ENCODE results near the gene TMEM26.

The TMEM26 gene

GRCh38 chr10:61452655-61453641 lies at the start of gene TMEM26:
TMEM26 (minus strand) TSS chr10:61453381; CDS start chr10:61453081, 300 bp downstream.
- DNase-seq, result no peak

- DNase-seq, result no peak
Observed at GRCh38 chr10:61500460-61500859, 47.3 kb upstream of the TMEM26 start.

DNA sequence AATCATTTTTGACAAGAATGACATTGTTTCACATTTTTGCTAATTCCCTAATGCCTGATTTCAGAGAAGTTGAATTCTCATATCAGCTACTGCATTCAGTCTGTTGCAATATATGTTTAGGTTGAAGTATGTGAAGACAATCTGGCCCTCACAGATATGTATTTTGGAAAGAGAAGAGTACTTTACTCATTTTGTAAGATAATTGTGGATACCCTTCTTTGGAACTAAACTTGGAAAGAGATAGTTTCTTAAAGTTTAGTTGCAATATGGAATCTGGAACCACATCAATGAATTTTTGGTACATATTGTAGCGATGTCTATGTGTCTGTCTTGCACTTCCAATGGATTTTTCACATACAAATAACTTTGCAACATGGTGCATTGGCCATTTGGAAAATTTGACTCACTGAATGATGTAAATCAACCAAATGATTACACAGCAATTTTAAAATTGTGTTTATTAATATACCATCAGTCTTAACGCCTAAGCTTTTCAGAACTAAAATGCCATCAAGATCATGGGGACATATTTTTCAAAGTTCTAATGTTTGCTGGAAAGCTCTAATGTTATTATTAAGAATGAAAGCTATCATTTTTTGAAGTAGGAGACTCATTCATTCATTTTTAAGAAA lies 39.3 kb upstream of the TMEM26 start:
- no peak for DNase-seq

DNA sequence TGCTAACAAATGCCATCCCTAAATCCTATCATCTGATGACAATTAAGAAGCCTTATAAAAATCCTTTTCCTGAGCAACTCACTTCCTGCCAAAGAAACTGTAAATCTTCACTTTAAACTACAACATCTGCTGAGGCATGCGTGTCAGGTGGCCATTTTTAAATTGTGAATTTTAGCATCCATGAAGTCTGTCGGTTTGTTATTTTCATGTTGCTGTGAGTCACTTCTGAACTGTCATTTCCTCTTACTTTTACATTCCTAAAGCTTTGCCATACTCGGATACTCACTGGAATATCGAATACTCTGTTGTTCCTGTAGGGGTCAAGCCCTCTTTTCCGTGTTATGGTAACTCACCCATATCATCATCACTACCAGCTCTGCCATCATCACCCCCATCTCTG lies 34.3 kb upstream of the TMEM26 start:
- DNase-seq, result no peak

DNA sequence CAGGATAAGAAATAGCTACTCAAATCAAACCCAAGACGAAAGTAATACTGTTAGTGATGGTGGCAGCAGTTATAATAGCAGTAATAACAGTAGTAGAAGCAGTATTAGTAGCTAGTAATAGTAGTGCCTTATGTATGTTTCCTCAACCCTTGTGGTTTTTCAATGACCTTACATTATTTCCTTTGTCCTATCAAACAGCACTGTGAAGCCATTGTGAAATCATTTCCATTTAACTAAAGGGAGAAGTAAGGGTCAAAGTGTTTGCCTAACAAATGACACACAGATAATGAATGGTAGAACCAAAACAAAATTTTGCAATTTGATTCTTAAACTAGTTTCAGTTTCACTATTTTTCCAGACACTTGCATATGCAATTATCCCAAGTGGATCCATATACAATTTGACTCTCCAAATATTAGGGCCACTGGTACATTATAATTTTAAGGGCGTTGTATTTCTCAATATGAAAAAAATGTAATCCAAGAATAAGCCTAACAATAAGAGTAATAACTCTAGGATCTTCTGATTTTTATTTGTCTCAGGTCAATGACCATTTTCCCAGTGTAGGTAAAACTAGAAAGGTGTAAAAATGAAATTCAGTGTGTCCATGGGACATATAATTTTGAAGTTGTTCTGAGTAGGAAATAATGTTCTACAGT lies 33.7 kb upstream of the TMEM26 start:
- DNase-seq, result no peak

- DNase-seq, result no peak
Observed at GRCh38 chr10:61486251-61486650, 33.1 kb upstream of the TMEM26 start.

- no peak for DNase-seq
Observed at GRCh38 chr10:61481597-61481996, 28.4 kb upstream of the TMEM26 start.

GRCh38 chr10:61480208-61480607 lies 27.0 kb upstream of the TMEM26 start:
- DNase-seq, result no peak

DNA sequence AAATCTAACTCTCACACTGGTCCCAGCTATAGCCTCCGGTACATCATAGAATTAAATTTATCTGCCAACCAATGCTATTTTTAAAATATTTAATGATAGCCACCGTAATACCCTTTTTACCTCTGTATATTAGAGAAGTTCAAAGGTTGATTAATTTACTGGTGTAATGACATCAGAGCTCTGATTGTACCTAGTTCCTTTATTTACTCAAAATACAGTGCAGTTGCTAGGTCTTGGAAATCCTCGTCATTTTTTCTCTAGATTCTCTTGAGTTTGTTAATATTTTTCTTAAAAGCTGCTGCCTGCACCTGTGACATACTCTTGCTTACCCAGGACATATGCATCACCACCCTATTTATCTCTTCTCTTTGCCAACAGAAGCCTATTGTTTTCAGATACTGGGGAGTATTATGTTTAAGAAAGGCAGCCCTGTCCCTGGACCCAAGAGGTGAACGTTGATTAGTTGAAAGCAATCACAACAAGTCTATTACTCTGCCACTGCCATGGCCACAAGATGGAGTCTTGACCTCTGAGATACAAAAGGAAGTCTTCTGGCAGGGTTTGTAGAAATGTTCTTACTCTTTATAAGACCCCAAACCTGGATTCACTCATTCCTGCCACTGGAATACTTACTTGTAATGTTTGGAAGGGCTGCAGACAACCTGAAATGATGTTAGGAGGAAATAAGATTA lies 25.6 kb upstream of the TMEM26 start:
- DNase-seq, result no peak

- no peak for DNase-seq
Observed at GRCh38 chr10:61477451-61477850, 24.3 kb upstream of the TMEM26 start.

DNA sequence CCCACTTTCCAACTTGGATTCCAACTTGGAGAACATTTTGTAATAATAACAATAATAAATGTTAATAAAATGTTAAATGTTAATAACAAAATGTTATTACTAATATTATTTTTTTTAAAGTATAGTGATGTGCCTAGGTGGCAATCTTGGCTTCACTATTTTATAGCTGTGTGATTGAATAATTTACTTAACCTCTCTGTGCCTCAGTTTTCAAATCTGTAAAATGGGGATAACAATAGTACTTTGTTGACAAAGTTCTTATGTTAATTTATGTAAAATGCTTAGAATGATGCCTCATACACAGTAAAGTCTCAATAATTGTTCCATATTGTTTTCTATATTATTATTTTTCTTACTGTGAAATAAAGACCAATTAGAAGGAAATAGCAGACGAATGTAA lies 23.3 kb upstream of the TMEM26 start:
- DNase-seq, result no peak

DNA sequence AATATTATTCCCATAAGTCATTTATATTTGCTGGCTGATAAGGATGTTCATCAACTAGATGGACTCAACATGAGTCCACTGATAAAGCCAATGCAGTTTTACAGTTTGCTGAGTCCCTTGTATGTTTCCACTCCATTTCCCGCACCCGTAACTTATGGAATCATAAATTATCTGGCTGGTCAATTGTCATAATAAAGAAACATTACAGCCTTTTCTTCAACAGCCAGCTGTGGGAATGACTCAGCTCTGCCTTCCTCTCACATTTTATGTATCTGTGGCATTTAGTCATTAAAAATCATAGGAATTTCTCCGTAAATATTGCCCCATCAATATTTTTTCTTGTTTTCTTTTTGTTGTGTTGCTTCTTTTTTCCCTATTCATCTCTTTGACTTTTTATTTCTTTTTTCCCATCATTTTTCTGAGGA lies 22.3 kb upstream of the TMEM26 start:
- DNase-seq, result no peak

- DNase-seq, result no peak
Observed at GRCh38 chr10:61472090-61472674, 19.0 kb upstream of the TMEM26 start.

DNA sequence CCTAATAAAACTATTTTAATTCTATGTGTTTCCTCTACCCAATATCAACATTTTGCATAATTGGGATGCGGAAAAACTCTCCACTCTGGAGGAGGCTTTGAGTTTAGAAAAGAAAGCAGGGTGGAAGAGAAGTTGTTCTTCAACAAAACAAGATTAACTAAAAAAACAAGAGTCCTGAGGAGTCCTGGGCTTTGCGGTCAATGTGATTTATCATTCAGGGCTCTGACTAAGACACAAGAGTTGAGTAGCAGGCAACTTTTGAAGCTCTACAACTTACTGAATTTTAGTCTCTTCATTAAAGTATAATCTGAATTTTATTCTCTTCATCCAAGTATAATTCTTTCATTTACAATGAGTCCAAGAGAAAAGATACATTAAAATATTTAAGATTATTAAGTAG lies 18.3 kb upstream of the TMEM26 start:
- DNase-seq, result no peak

- no peak for DNase-seq
Observed at GRCh38 chr10:61470740-61471139, 17.6 kb upstream of the TMEM26 start.

- no peak for DNase-seq
Observed at GRCh38 chr10:61465901-61466632, 12.9 kb upstream of the TMEM26 start.

GRCh38 chr10:61465171-61465496 lies 12.0 kb upstream of the TMEM26 start:
- DNase-seq, result no peak

- no peak for DNase-seq
Observed at GRCh38 chr10:61464461-61465170, 11.4 kb upstream of the TMEM26 start.

- no peak for DNase-seq
Observed at GRCh38 chr10:61463035-61463909, 10.1 kb upstream of the TMEM26 start.

DNA sequence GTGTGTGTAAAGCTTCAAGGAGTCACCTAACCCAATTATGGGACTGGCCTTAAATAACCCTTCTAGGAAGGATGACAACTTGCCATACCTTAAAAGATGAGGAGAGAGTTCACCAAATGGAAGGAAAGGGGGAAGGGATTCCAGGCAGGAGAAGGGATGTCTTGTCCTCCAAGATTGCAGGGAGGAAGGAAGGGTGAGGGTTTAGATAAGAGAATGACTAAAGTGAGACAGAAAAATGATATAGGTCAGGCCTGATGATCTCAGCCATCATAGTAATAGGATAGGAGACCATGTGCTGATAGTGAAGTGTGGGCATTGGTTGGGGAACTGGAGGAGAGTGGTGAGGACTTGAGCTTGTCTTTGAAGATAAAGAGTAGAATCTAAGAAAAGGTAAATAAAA lies 7.7 kb upstream of the TMEM26 start:
- no peak for DNase-seq
